Right lobe of liver (tissue), 6 donors: ENCODE measurements around the gene SLC6A19. TPM values are rescaled to one million over a fixed set of nuclear protein-coding genes. Genes with fewer than 3 reads are reported as not detected.

ENCODE experiments used
- ATAC-seq, 4 donors: fragments of 200-7000 bp; cut with Tn5 transposase; one replicate each; pipeline ENCODE4 v1.9.1; 2020; ENCODE audit warnings: mild to moderate bottlenecking in 4 of 4, moderate library complexity in 4 of 4
- DNase-seq, 3 donors: peaks; one replicate each; pipeline ENCODE4 v3.0.0-alpha.2; 2020
- H3K27ac ChIP-seq, 3 donors: fragments of 200-600 bp; one replicate each; pipeline ENCODE4 v1.8.0; 2022
- H3K27me3 ChIP-seq, 2 donors: fragments of 200-600 bp; one replicate each; pipeline ENCODE4 v1.8.0; 2022
- H3K36me3 ChIP-seq, 4 donors: fragments of 200-600 bp; sonication (generic) in 1 of 4; one replicate each; pipeline versions ENCODE4 v1.5.1 to v1.8.0; 2017 to 2022; ENCODE audit warnings: control low read depth in 1 of 4
- H3K4me1 ChIP-seq, 4 donors: fragments of 200-600 bp; sonication (generic) in 1 of 4; one replicate each; pipeline versions ENCODE4 v1.5.1 to v1.8.0; 2017 to 2022; ENCODE audit warnings: control low read depth in 1 of 4
- H3K4me3 ChIP-seq, 3 donors: fragments of 200-600 bp; one replicate each; pipeline ENCODE4 v1.8.0; 2022
- H3K9me3 ChIP-seq, 4 donors: fragments of 200-600 bp; sonication (generic) in 1 of 4; one replicate each; pipeline versions ENCODE4 v1.5.1 to v1.8.0; 2017 to 2022; ENCODE audit warnings: control low read depth in 1 of 4
- POLR2A ChIP-seq: fragments of 450-650 bp; IDR thresholded peaks from one replicate; pipeline ENCODE4 v1.6.1; 2017; ENCODE audit warnings: antibody characterized with exemption, mild to moderate bottlenecking
- WGBS: methylation state at CpG from one replicate; pipeline ENCODE4 v1.1.6; 2018; ENCODE audit warnings: low coverage, low lambda C conversion rate; ENCODE audit not compliant: insufficient coverage; ENCODE audit errors: missing lambda C conversion rate; 5-methylcytosine and 5-hydroxymethylcytosine counted together
- intact Hi-C, 2 donors: fragments of 100-400 bp; cut with DNase I; formaldehyde crosslinking; loops; one replicate each; pipeline versions ENCODE4 v1.11.2 to v1.14.1; 2022
- total RNA-seq, 6 experiments: library from RNA; depleted of rRNA in 2 of 6; stranded (reverse); fragments of >200 nt in 2 of 6; fragmentation: NEBNext Ultra II Directional in 3 of 6; extraction: Animal tissue kit (Norgen Biotek cat#: 25700) in 3 of 6; gene quantifications; one replicate each; pipeline versions ENCODE4 v1.1.0 to v1.2.4, GENCODE V29; 2016 to 2023
- TF ChIP-seq, protein P1 (sequence below), 4 donors: fragments of 200-600 bp in 3 of 4; fragments of 450-650 bp in 1 of 4; IDR thresholded peaks; one replicate each; pipeline versions ENCODE4 v1.5.1 to v1.8.0; 2016 to 2022; ENCODE audit warnings: antibody characterized with exemption in 4 of 4, mild to moderate bottlenecking in 2 of 4
- donor health status: DM: no; HTN: yes; CAD: no.
- donor health status: DM: no; HTN: no; CAD: no.
- donor health status: DM: no; HTN: no; CAD: no.
- donor health status: DM: no; HTN: yes; CAD: no.
- donor health status: DM: no; HTN: yes; CAD: no.

Gene SLC6A19
- total RNA-seq, 6 experiments from 2014 or later, result 0.12 to 0.93 (median 0.41) TPM

DNA sequence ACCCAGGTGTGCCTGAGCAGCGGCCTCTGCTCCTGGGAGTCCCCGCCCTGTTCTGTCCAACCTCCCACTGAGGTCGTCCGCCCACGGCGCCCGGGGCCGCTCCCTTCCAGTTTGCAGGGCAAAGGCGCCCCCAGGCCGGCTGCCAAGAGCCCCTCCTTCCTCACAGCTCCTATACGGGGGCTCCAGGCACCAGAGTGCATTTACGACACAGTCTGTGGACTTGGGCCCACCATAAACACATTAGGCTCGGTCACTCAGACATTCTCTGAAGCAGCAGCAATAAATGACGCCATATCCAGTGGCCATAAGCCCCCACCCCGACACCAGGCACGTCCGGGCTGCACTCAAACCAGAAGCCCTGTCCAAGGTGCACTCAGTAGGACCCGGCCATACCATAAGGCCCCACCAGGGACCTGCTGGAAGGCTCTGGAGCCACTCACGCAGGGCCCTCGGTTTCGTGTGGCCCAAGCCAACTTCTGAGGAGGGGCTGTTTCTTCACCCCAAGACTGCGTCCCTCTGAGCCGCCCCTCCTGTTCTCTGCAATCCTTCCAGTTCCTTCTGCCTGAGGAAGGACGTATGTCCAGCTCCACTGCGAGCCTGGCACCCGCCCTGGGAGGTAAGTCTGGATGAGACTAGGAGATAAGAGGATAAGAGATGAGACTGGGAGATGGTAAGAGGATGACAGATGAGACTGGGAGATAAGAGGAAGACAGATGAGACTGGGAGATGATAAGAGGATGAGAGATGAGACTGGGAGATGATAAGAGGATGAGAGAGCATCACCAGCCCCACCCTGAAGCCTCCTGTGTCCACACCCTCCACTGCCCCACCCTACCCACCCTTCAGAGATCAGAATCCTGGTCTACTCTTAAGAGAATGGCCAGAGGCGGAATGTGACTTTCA lies 50.5 kb downstream of the SLC6A19 start:
- no peaks in the 10 kb centered on the region for H3K36me3 ChIP-seq
- WGBS, result 59% methylated on average over 14 of the region's 27 CpGs
- DNase-seq, result no peak
- intact Hi-C loops, result no loop called here
- no peak overlapping the region for H3K4me3 ChIP-seq
- no peaks in the 10 kb centered on the region for H3K27me3 ChIP-seq
- H3K27ac ChIP-seq, result no peak overlapping the region
- H3K4me1 ChIP-seq, result no peaks in the 10 kb centered on the region
- no peaks in the 10 kb centered on the region for H3K9me3 ChIP-seq
- TF ChIP-seq POLR2A, result no peak
- TF ChIP-seq, protein P1, sequence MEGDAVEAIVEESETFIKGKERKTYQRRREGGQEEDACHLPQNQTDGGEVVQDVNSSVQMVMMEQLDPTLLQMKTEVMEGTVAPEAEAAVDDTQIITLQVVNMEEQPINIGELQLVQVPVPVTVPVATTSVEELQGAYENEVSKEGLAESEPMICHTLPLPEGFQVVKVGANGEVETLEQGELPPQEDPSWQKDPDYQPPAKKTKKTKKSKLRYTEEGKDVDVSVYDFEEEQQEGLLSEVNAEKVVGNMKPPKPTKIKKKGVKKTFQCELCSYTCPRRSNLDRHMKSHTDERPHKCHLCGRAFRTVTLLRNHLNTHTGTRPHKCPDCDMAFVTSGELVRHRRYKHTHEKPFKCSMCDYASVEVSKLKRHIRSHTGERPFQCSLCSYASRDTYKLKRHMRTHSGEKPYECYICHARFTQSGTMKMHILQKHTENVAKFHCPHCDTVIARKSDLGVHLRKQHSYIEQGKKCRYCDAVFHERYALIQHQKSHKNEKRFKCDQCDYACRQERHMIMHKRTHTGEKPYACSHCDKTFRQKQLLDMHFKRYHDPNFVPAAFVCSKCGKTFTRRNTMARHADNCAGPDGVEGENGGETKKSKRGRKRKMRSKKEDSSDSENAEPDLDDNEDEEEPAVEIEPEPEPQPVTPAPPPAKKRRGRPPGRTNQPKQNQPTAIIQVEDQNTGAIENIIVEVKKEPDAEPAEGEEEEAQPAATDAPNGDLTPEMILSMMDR (IDR thresholded peaks at IDR 0.05), result no peak
- no peak for ATAC-seq

DNA sequence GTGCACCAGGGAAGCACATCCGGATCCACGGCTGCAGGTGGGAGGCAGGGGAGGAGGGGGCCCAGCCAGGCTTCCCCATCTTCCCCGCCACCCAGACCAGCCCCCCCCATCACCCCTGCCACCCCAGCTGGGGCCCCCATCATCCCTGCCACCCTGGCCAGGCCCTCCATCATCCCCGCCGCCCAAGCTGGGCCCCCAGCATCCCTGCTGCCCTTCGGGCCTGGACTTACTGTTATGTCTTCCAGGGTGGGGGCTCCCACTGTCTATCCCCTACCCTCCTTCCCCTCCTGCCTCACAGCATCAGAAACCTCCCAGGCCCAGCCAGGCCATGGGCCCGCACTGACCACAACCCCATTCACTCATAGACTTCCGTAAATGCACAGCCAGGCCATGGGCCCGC lies 51.3 kb downstream of the SLC6A19 start:
- Histone ChIP-seq H3K4me1 (no peaks in the 10 kb centered on the region), H3K36me3 (no peaks in the 10 kb centered on the region), H3K27me3 (no peaks in the 10 kb centered on the region), H3K27ac (no peak overlapping the region), H3K9me3 (no peaks in the 10 kb centered on the region), H3K4me3 (no peak overlapping the region)
- ATAC-seq (no peak), DNase-seq (no peak)
- WGBS, result 92% methylated on average over 2 of the region's 9 CpGs
- TF ChIP-seq POLR2A, result no peak
- TF ChIP-seq, protein P1 (IDR thresholded peaks at IDR 0.05), result no peak
- intact Hi-C loops, result no loop called here

DNA sequence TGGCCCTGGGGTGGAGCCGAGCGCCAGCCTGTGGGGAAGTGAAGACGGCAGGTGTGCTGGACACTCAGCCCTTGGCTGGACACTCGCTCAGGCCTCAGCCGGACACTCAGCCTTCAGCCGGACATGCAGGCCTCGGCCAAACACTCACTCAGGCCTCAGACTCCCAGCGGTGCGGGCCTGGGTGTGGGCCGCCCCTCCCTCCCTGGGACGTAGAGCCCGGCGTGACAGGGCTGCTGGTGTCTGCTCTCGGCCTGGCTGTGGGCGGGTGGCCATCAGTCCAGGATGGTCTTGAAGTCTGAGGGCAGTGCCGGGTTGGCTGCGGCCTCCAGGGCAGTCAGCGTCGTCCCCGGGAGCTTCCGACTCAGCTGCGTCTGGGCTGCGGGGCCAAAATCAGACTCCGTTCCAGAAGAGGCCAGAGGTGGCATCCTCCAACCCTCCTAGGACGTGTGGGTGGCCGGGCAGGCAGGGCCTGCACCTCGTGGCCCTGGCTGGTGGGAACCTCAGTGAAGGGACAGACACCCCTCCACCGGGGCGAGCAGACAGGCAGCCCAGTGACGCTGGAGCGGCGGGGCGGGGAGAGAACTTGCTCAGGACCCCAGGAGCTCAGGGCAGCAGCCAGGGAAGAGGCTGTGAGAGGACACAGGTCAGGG lies 52.2 kb downstream of the SLC6A19 start:
- no peak overlapping the region for H3K4me3 ChIP-seq
- intact Hi-C loops, result no loop called here
- peak in 1 of 4 donors; percentile 3 for ATAC-seq

DNA sequence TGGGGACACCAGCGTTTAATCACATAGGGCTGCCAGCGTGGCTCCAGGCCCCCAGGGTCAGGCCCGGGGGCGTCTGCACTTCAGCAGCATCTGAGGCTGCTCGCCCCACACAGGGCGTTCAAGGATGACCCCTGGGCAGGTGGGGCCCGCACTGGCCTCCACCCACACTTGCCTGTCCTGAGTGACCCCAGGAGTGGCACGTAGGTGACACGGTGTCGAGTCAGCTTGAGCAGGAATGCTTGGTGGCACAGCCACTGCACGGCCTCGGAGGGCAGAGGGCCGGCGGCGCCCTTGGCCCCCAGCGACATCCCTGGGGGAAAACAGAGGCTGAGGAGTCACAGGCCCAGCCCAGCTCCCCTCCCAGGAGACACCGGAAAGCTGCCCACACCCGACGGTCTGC lies 52.8 kb downstream of the SLC6A19 start:
- Histone ChIP-seq H3K27ac (no peak overlapping the region), H3K27me3 (no peaks in the 10 kb centered on the region), H3K4me1 (no peaks in the 10 kb centered on the region), H3K9me3 (no peaks in the 10 kb centered on the region), H3K4me3 (no peak overlapping the region), H3K36me3 (no peaks in the 10 kb centered on the region)
- TF ChIP-seq, protein P1 (IDR thresholded peaks at IDR 0.05), result no peak
- TF ChIP-seq POLR2A, result no peak
- no CpG with 5 or more reads among the region's 19 CpGs for WGBS
- no peak for DNase-seq
- intact Hi-C loops, result no loop called here
- ATAC-seq, result no peak

More for the DNA sequence above, 52.2 kb downstream of the SLC6A19 start:
- TF ChIP-seq POLR2A, result no peak
- TF ChIP-seq, protein P1 (IDR thresholded peaks at IDR 0.05), result no peak
- WGBS, result no CpG with 5 or more reads among the region's 33 CpGs
- DNase-seq, result no peak
- H3K9me3 ChIP-seq, result no peaks in the 10 kb centered on the region
- H3K36me3 ChIP-seq, result no peaks in the 10 kb centered on the region
- no peak overlapping the region for H3K27ac ChIP-seq
- H3K27me3 ChIP-seq, result no peaks in the 10 kb centered on the region
- H3K4me1 ChIP-seq, result no peaks in the 10 kb centered on the region
